H1 (cell line): ENCODE measurements around the gene RREB1. TPM values are rescaled to one million over a fixed set of nuclear protein-coding genes. Genes with fewer than 3 reads are reported as not detected.
A peak's percentile ranks its signal among the peaks of the same experiment; 100 is the strongest.

ENCODE experiments used
- CTCF ChIA-PET: fragments of 300-600 bp; sonication (Branson Sonifier 250); formaldehyde crosslinking; loops from one replicate; lab custom pipeline; 2021; ENCODE audit not compliant: partially characterized antibody; lab: Charles Lee
- POLR2A ChIA-PET: fragments of 300-600 bp; sonication (Branson Sonifier 250); formaldehyde crosslinking; loops from one replicate; lab custom pipeline; 2021; ENCODE audit warnings: inconsistent platforms; ENCODE audit not compliant: partially characterized antibody; lab: Charles Lee
- DNase-seq, 2 experiments: peaks; one replicate each; pipeline versions ENCODE4 v3.0.0 to v3.0.0-alpha.2; 2010 to 2022; ENCODE audit warnings: low spot score in 2 of 2, low read depth in 1 of 2, mixed read lengths in 1 of 2
- FAIRE-seq: peaks from 2 replicates; lab custom pipeline; 2011; peaks lifted over from hg19 to GRCh38; lab: Jason Lieb, UNC
- H2AFZ ChIP-seq: 2 replicates; pipeline ENCODE4 v1.8.1; 2012; ENCODE audit warnings: low read length, inconsistent platforms
- H2AK5ac ChIP-seq: 2 replicates; pipeline ENCODE4 v1.6.1; 2013; ENCODE audit warnings: low read depth, low read length
- H2BK120ac ChIP-seq: replicated peaks from 2 replicates; pipeline ENCODE3; 2013; ENCODE audit warnings: low read depth, low read length, inconsistent platforms
- H2BK12ac ChIP-seq: 2 replicates; pipeline ENCODE4 v1.6.1; 2013; ENCODE audit warnings: low read depth, low read length
- H2BK15ac ChIP-seq: 2 replicates; pipeline ENCODE4 v1.6.1; 2013; ENCODE audit warnings: low read length
- H2BK20ac ChIP-seq: 2 replicates; pipeline ENCODE4 v1.6.1; 2013; ENCODE audit warnings: low read length
- H2BK5ac ChIP-seq: 2 replicates; pipeline ENCODE4 v1.6.1; 2013; ENCODE audit warnings: low read depth, low read length
- H3K14ac ChIP-seq: 2 replicates; pipeline ENCODE4 v1.6.1; 2013; ENCODE audit warnings: inconsistent platforms; ENCODE audit not compliant: insufficient read length
- H3K18ac ChIP-seq: 2 replicates; pipeline ENCODE4 v1.6.1; 2013; ENCODE audit warnings: low read length; ENCODE audit errors: extremely low read depth
- H3K23ac ChIP-seq: 2 replicates; pipeline ENCODE4 v1.6.1; 2013; ENCODE audit warnings: inconsistent platforms; ENCODE audit not compliant: insufficient read length
- H3K23me2 ChIP-seq: 2 replicates; pipeline ENCODE4 v1.6.1; 2013; ENCODE audit warnings: low read depth, low read length
- H3K27ac ChIP-seq: 2 replicates; pipeline ENCODE4 v1.6.1; 2011; ENCODE audit warnings: low read depth, low read length, inconsistent platforms
- H3K27me3 ChIP-seq, 4 experiments: replicated peaks in 1 of 4; 1 replicate in 1 of 4; 2 replicates in 3 of 4; pipeline versions ENCODE4 v1.6.1 to v1.8.1; 2011 to 2013; ENCODE audit warnings: low read length in 3 of 4, mild to moderate bottlenecking in 3 of 4, inconsistent platforms in 2 of 4, mixed read lengths in 2 of 4, moderate library complexity in 1 of 4; ENCODE audit not compliant: control insufficient read depth in 3 of 4, insufficient read depth in 3 of 4; ENCODE audit errors: extremely low read depth in 1 of 4
- H3K36me3 ChIP-seq, 4 experiments: 2 replicates each; pipeline versions ENCODE4 v1.6.1 to v1.8.1; 2011 to 2013; ENCODE audit warnings: mild to moderate bottlenecking in 4 of 4, low read length in 3 of 4, moderate library complexity in 2 of 4, control low read depth in 1 of 4, inconsistent platforms in 1 of 4; ENCODE audit not compliant: insufficient read depth in 4 of 4, control insufficient read depth in 2 of 4
- H3K4ac ChIP-seq: replicated peaks from 2 replicates; pipeline ENCODE3; 2013; ENCODE audit warnings: low read length, low read depth, mixed read lengths, inconsistent platforms; ENCODE audit not compliant: insufficient read length
- H3K4me1 ChIP-seq, 4 experiments: replicated peaks in 1 of 4; 1 replicate in 1 of 4; 2 replicates in 3 of 4; pipeline versions ENCODE4 v1.6.1 to v1.8.1; 2011 to 2013; ENCODE audit warnings: low read length in 3 of 4, inconsistent platforms in 2 of 4, mixed read lengths in 1 of 4; ENCODE audit not compliant: insufficient read depth in 4 of 4, control insufficient read depth in 3 of 4
- H3K4me2 ChIP-seq, 2 experiments: 2 replicates each; pipeline versions ENCODE4 v1.6.1 to v1.8.1; 2011 to 2013; ENCODE audit warnings: low read depth in 2 of 2, low read length in 2 of 2, control low read depth in 1 of 2, inconsistent platforms in 1 of 2, mild to moderate bottlenecking in 1 of 2; ENCODE audit not compliant: insufficient read depth in 1 of 2
- H3K4me3 ChIP-seq, 4 experiments: fragments of 200-600, 300-600 bp in 1 of 4; sonication (generic), shearing (Covaris generic), sonication (Bioruptor Twin) in 1 of 4; 2 replicates each; pipeline versions ENCODE4 v1.5.1 to v1.8.1; 2011 to 2016; ENCODE audit warnings: low read length in 4 of 4, low read depth in 3 of 4, control low read depth in 2 of 4, inconsistent platforms in 2 of 4, mild to moderate bottlenecking in 2 of 4, mixed read lengths in 1 of 4, moderate library complexity in 1 of 4; ENCODE audit not compliant: insufficient read depth in 2 of 4; ENCODE audit errors: extremely low read depth in 1 of 4
- H3K56ac ChIP-seq: replicated peaks from 2 replicates; pipeline ENCODE3; 2013; ENCODE audit warnings: low read depth, mild to moderate bottlenecking, mixed read lengths, low read length, inconsistent platforms; ENCODE audit not compliant: insufficient read length
- H3K79me1 ChIP-seq: 2 replicates; pipeline ENCODE4 v1.6.1; 2013; ENCODE audit warnings: low read depth, low read length, control low read depth
- H3K79me2 ChIP-seq, 2 experiments: 2 replicates each; pipeline versions ENCODE4 v1.6.1 to v1.8.1; 2012 to 2013; ENCODE audit warnings: low read length in 2 of 2, mild to moderate bottlenecking in 2 of 2, inconsistent platforms in 1 of 2; ENCODE audit not compliant: insufficient read depth in 2 of 2, control insufficient read depth in 1 of 2
- H3K9ac ChIP-seq, 4 experiments: replicated peaks in 1 of 4; 1 replicate in 1 of 4; 2 replicates in 3 of 4; pipeline versions ENCODE4 v1.6.1 to v1.8.1; 2011 to 2013; ENCODE audit warnings: low read depth in 3 of 4, low read length in 3 of 4, control low read depth in 2 of 4, mild to moderate bottlenecking in 2 of 4, moderate library complexity in 2 of 4, inconsistent platforms in 1 of 4; ENCODE audit errors: extremely low read depth in 1 of 4
- H3K9me3 ChIP-seq, 2 experiments: 2 replicates each; pipeline versions ENCODE4 v1.6.1 to v1.8.1; 2012 to 2013; ENCODE audit warnings: mild to moderate bottlenecking in 2 of 2, moderate library complexity in 2 of 2, control low read depth in 1 of 2, inconsistent platforms in 1 of 2, low read depth in 1 of 2, low read length in 1 of 2, mixed read lengths in 1 of 2; ENCODE audit not compliant: insufficient read depth in 2 of 2
- H4K20me1 ChIP-seq, 2 experiments: replicated peaks in 1 of 2; 2 replicates each; pipeline versions ENCODE3 to v1.8.1; 2011 to 2013; ENCODE audit warnings: inconsistent platforms in 2 of 2, low read length in 2 of 2, mild to moderate bottlenecking in 1 of 2; ENCODE audit not compliant: insufficient read depth in 2 of 2, control insufficient read depth in 1 of 2
- H4K5ac ChIP-seq: 2 replicates; pipeline ENCODE4 v1.6.1; 2013; ENCODE audit warnings: low read length, low read depth, mixed read lengths, inconsistent platforms; ENCODE audit not compliant: insufficient read length
- H4K8ac ChIP-seq: 2 replicates; pipeline ENCODE4 v1.8.0; 2013; ENCODE audit warnings: mild to moderate bottlenecking, moderate library complexity, low read length, inconsistent platforms; ENCODE audit not compliant: insufficient read depth; ENCODE audit errors: extremely low read depth
- H4K91ac ChIP-seq: replicated peaks from 2 replicates; pipeline ENCODE3; 2013; ENCODE audit warnings: low read length, mixed read lengths, inconsistent platforms; ENCODE audit not compliant: insufficient read length
- ASH2L ChIP-seq: fragments of 200-600, 300-600 bp; sonication (generic); IDR thresholded peaks from one replicate; pipeline ENCODE4 v1.7.1; 2017; ENCODE audit warnings: low read length
- CBX8 ChIP-seq: fragments of 300-800, 300-1000 bp; sonication (generic); IDR thresholded peaks from 2 replicates; pipeline ENCODE4 v1.7.1; 2016; ENCODE audit warnings: low read depth, low read length, borderline replicate concordance
- EZH2 ChIP-seq: fragments of 200-600 bp; sonication (generic); IDR thresholded peaks from 2 replicates; pipeline ENCODE4 v1.7.1; 2012; ENCODE audit warnings: low read depth, mild to moderate bottlenecking, moderate library complexity, low read length, inconsistent platforms; ENCODE audit not compliant: severe bottlenecking
- HDAC6 ChIP-seq: IDR thresholded peaks from one replicate; pipeline ENCODE4 v1.7.1; 2012; ENCODE audit warnings: low read depth, mild to moderate bottlenecking, inconsistent platforms, low read length, moderate library complexity
- JUN ChIP-seq: IDR thresholded peaks from 2 replicates; pipeline ENCODE4 v1.6.1; 2011; ENCODE audit warnings: low read depth, mild to moderate bottlenecking, improper control_type of control experiment, low read length
- KDM4A ChIP-seq: IDR thresholded peaks from one replicate; pipeline ENCODE4 v1.7.1; 2012; ENCODE audit warnings: low read depth, mild to moderate bottlenecking, moderate library complexity, low read length, inconsistent platforms; ENCODE audit not compliant: severe bottlenecking
- MAFK ChIP-seq: IDR thresholded peaks from 2 replicates; pipeline ENCODE4 v1.6.1; 2012; ENCODE audit warnings: low read depth, mild to moderate bottlenecking, improper control_type of control experiment, low read length
- RBBP5 ChIP-seq: IDR thresholded peaks from 2 replicates; pipeline ENCODE4 v1.7.1; 2012; ENCODE audit warnings: low read depth, mild to moderate bottlenecking, inconsistent platforms, low read length, moderate library complexity, borderline replicate concordance
- SP1 ChIP-seq: IDR thresholded peaks from 2 replicates; pipeline ENCODE4 v1.6.1; 2011; ENCODE audit warnings: low read depth, low read length
- SP4 ChIP-seq: IDR thresholded peaks from 2 replicates; pipeline ENCODE4 v1.6.1; 2012; ENCODE audit warnings: low read length, inconsistent platforms
- TAF1 ChIP-seq: IDR thresholded peaks from 2 replicates; pipeline ENCODE4 v1.6.1; 2011; ENCODE audit warnings: mild to moderate bottlenecking, low read depth, low read length
- TAF7 ChIP-seq: optimal IDR thresholded peaks from 2 replicates; pipeline ENCODE3; 2011; ENCODE audit warnings: low read depth, mild to moderate bottlenecking, inconsistent platforms, low read length, moderate library complexity, borderline replicate concordance
- WGBS, 2 experiments: shearing (Covaris generic) in 1 of 2; methylation state at CpG; one replicate each; pipeline versions ENCODE4 v1.1.6 to v1.1.7; 2013 to 2015; ENCODE audit warnings: low lambda C conversion rate in 2 of 2, mixed read lengths in 2 of 2, inconsistent platforms in 1 of 2, low coverage in 1 of 2, missing lambda C conversion rate in 1 of 2; ENCODE audit not compliant: insufficient replicate concordance in 2 of 2, insufficient coverage in 1 of 2, insufficient read length in 1 of 2; ENCODE audit errors: extremely low coverage in 1 of 2, missing lambda C conversion rate in 1 of 2; 5-methylcytosine and 5-hydroxymethylcytosine counted together
- polyA plus RNA-seq, 7 experiments: library from polyadenylated mRNA; depleted of rRNA in 3 of 7; stranded (reverse) in 5 of 7; unstranded in 2 of 7; fragments of >200 nt in 5 of 7; fragments of 200-250 nt in 2 of 7; gene quantifications; 1 replicate in 5 of 7; 2 replicates in 1 of 7; 4 replicates in 1 of 7; pipeline versions ENCODE4 v1.2.1 to v1.2.3, GENCODE V29; 2011 to 2013; ENCODE audit warnings: missing spikeins in 2 of 7, mixed read lengths in 2 of 7
- total RNA-seq: library from RNA; stranded (reverse); fragmentation: NEBNext Ultra II Directional; extraction: Animal tissue kit (Norgen Biotek cat#: 25700); gene quantifications from 2 replicates; pipeline ENCODE4 v1.2.1, GENCODE V29; 2021

The RREB1 gene
- total and polyA plus RNA-seq, 2 of the 8 experiments (the other 6 are each of a cell fraction or from before 2014, with no cell fraction given) = 3.9 to 34.7 TPM

DNA sequence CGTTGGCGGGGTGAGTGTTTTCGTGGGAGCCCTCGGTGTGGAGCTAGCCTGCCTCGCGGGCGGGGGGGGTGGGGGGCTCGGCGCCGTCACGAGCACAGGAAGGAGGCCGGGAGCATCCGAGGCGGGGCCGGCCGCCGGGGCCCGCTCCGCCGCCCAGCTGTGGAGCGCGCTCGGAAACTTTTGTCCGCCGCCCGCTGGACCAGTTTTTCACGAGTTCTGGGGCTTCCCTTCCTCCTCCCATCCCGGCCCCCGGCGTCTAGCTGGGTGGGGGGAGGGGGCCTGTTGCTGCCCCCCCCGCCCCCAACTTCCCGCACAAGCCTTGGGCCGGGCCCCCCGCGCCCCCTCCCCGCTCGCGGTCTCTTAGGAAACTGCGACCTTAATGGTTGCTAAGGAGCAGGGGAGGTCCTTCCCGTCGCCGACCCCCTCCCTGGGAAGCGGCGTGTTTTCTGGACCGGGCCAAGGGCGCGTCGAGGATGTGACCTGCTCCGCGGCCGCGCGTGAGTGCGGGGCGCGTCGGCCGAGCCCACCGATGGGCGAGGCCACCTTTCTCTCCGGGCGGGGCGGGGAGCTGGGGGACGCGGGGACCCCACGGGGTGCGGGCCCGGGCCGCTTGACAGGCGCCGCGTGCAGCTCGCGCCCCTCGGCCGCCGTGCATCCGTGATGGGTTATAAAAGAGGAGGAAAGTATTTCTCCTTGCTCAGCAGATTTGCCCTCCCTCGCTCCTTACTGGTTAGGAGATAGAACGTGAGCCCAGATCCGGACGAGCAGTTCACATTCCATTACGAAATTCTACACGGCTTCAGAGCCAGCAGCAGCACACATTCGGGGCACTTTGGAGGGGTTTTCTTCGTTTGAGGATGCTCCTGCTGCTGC is 1.4 kb downstream of the RREB1 start:
- H3K9ac ChIP-seq = peak overlapping the region in 2 of 4 experiments; percentile 75 to 80; a peak in 1 of 7 replicates
- no peak overlapping the region for H2AFZ ChIP-seq
- no peak for TF ChIP-seq JUN
- TF ChIP-seq CBX8 = no peak
- TF ChIP-seq KDM4A = no peak
- no peak for TF ChIP-seq SP4
- peak; percentile 49; the same call in 1 of the 2 replicates for TF ChIP-seq MAFK
- no peak for TF ChIP-seq TAF7
- TF ChIP-seq SP1 = no peak
- TF ChIP-seq HDAC6 = no peak
- TF ChIP-seq TAF1 = no peak
- TF ChIP-seq EZH2 = peak; percentile 31
- TF ChIP-seq RBBP5 = 0 out of 2 replicates have a peak, but pooled peaks have one; percentile 66
- TF ChIP-seq ASH2L = peak; percentile 38

More for the DNA sequence above, 1.4 kb downstream of the RREB1 start:
- 1% methylated on average over 23 of the region's 86 CpGs; no CpG with 5 or more reads in 1 of the 2 experiments for WGBS, 2 experiments
- no peak overlapping the region for H2BK15ac ChIP-seq
- H2BK5ac ChIP-seq = no peak overlapping the region
- peaks cover 5% of the 10 kb centered on the region for H3K79me1 ChIP-seq
- H3K23ac ChIP-seq = no peak overlapping the region
- no peaks in the 10 kb centered on the region for H3K36me3 ChIP-seq
- peak overlapping the region; percentile 14 for H4K8ac ChIP-seq
- H3K27me3 ChIP-seq = peaks cover 0 to 27% (median 12%) of the 10 kb centered on the region in 4 experiments; a peak in 6 of 7 replicates
- ChIA-PET CTCF (interaction anchor here (0.6 to 1.4 kb wide), 3 partner anchors 49 to 385 kb away, joined by 3 read pairs; no protein-coding TSS in a partner anchor), POLR2A (interaction anchor here (1.4 to 2.7 kb wide), 2 partner anchors 10 to 31 kb away, joined by 4 to 9 read pairs; no protein-coding TSS in a partner anchor)
- FAIRE-seq (no peak), DNase-seq (no peak)
- no peak overlapping the region for H4K5ac ChIP-seq
- peaks cover 5 to 48% of the 10 kb centered on the region in 2 experiments; a peak in 3 of 4 replicates for H3K79me2 ChIP-seq
- no peak overlapping the region for H2BK120ac ChIP-seq
- H2AK5ac ChIP-seq = no peak overlapping the region
- no peak overlapping the region for H3K4ac ChIP-seq
- H4K91ac ChIP-seq = no peak overlapping the region
- peak overlapping the region; percentile 73 to 96 for H3K4me2 ChIP-seq
- H3K14ac ChIP-seq = no peak overlapping the region
- peaks cover 7 to 18% (median 11%) of the 10 kb centered on the region in 4 experiments for H3K4me1 ChIP-seq
- no peak overlapping the region for H3K27ac ChIP-seq
- H3K4me3 ChIP-seq = peak overlapping the region; percentile 88 to 100 (median 96)
- no peak overlapping the region for H2BK12ac ChIP-seq
- peaks cover 16 to 25% of the 10 kb centered on the region in 2 experiments for H4K20me1 ChIP-seq
- no peak overlapping the region for H3K56ac ChIP-seq
- no peak overlapping the region for H2BK20ac ChIP-seq
- no peaks in the 10 kb centered on the region for H3K9me3 ChIP-seq
- H3K18ac ChIP-seq = peak overlapping the region; percentile 53; the same call in 1 of the 2 replicates
- H3K23me2 ChIP-seq = peaks cover 7% of the 10 kb centered on the region; the same call in 1 of the 2 replicates
